GM23338 (cell line): Measurements from ENCODE around the gene ZFYVE27. TPM values are rescaled to one million over a fixed set of nuclear protein-coding genes. Genes with fewer than 3 reads are reported as not detected.

Experiments
- ATAC-seq: fragments of 200-7000 bp; cut with Tn5 transposase; 3 replicates; pipeline ENCODE4 v1.9.1; 2020
- DNase-seq: peaks from one replicate; pipeline ENCODE4 v3.0.0-alpha.2; 2015; ENCODE audit warnings: low spot score
- H2AFZ ChIP-seq: fragments of 200-600 bp; sonication (generic); 2 replicates; pipeline ENCODE4 v1.8.0; 2016; ENCODE audit warnings: antibody characterized with exemption, mild to moderate bottlenecking, moderate library complexity
- H3F3A ChIP-seq: fragments of 200-600 bp; sonication (generic); replicated peaks from 2 replicates; pipeline ENCODE4 v1.8.0; 2017; ENCODE audit warnings: antibody characterized with exemption, mixed run types, low read depth
- H3K27ac ChIP-seq: fragments of 200-600 bp; sonication (generic); 2 replicates; pipeline ENCODE4 v1.6.1; 2016; ENCODE audit warnings: low read depth
- H3K27me3 ChIP-seq: fragments of 200-600 bp; sonication (generic); 2 replicates; pipeline ENCODE4 v1.8.0; 2016; ENCODE audit warnings: mild to moderate bottlenecking, mixed run types, moderate library complexity; ENCODE audit not compliant: insufficient read depth
- H3K36me3 ChIP-seq: fragments of 200-600 bp; sonication (generic); 2 replicates; pipeline ENCODE4 v1.8.0; 2016; ENCODE audit warnings: mild to moderate bottlenecking; ENCODE audit not compliant: insufficient read depth
- H3K4me1 ChIP-seq: fragments of 200-600 bp; sonication (generic); 2 replicates; pipeline ENCODE4 v1.8.0; 2016; ENCODE audit warnings: mild to moderate bottlenecking, moderate library complexity; ENCODE audit not compliant: insufficient read depth
- H3K4me2 ChIP-seq: fragments of 200-600 bp; sonication (generic); 2 replicates; pipeline ENCODE4 v1.7.1; 2017; ENCODE audit warnings: mixed run types
- H3K4me3 ChIP-seq: fragments of 200-600 bp; sonication (generic); 2 replicates; pipeline ENCODE4 v1.6.1; 2016; ENCODE audit warnings: mixed run types
- H3K79me2 ChIP-seq: fragments of 200-600 bp; sonication (generic); replicated peaks from 2 replicates; pipeline ENCODE4 v1.8.0; 2017; ENCODE audit warnings: mild to moderate bottlenecking; ENCODE audit not compliant: insufficient read depth
- H3K9me2 ChIP-seq: fragments of 200-600 bp; sonication (generic); 2 replicates; pipeline ENCODE4 v1.8.0; 2017; ENCODE audit not compliant: insufficient read depth
- H4K20me1 ChIP-seq: fragments of 200-600 bp; sonication (generic); replicated peaks from 2 replicates; pipeline ENCODE4 v1.8.0; 2017; ENCODE audit warnings: mild to moderate bottlenecking; ENCODE audit not compliant: insufficient read depth
- H3K27ac Mint-ChIP-seq: 2 replicates; pipeline ENCODE4 v1.8.0; 2020; ENCODE audit warnings: inconsistent platforms, mild to moderate bottlenecking, moderate library complexity, mixed read lengths
- H3K27me3 Mint-ChIP-seq: 3 replicates; pipeline ENCODE4 v1.8.0; 2022; ENCODE audit warnings: low read depth, mild to moderate bottlenecking, moderate library complexity, mixed read lengths, inconsistent platforms; ENCODE audit not compliant: insufficient read depth, poor library complexity
- H3K36me3 Mint-ChIP-seq: 3 replicates; pipeline ENCODE4 v1.8.0; 2021; ENCODE audit warnings: low read depth, mild to moderate bottlenecking, inconsistent platforms, moderate library complexity, mixed read lengths
- H3K4me1 Mint-ChIP-seq: 3 replicates; pipeline ENCODE4 v1.8.0; 2020; ENCODE audit warnings: mild to moderate bottlenecking, inconsistent platforms, mixed read lengths
- H3K4me3 Mint-ChIP-seq: 3 replicates; pipeline ENCODE4 v1.8.0; 2021; ENCODE audit warnings: moderate library complexity, mild to moderate bottlenecking, inconsistent platforms, mixed read lengths
- H3K9me3 Mint-ChIP-seq: 3 replicates; pipeline ENCODE4 v1.8.0; 2020; ENCODE audit warnings: moderate library complexity, mild to moderate bottlenecking, inconsistent platforms, mixed read lengths
- CREB1 ChIP-seq: fragments of 250-450 bp; sonication (Bioruptor Pico); IDR thresholded peaks from 2 replicates; pipeline ENCODE4 v1.5.0; 2020; ENCODE audit warnings: low read depth, mild to moderate bottlenecking, moderate library complexity
- CTCF ChIP-seq, 2 experiments: fragments of 200-600 bp in 1 of 2; sonication (generic) in 1 of 2; conservative IDR thresholded peaks; 2 replicates each; pipeline versions ENCODE4 v1.5.1 to v1.6.1; 2016 to 2017; ENCODE audit warnings: antibody characterized with exemption in 2 of 2, low read depth in 2 of 2, mild to moderate bottlenecking in 2 of 2, moderate library complexity in 1 of 2
- ETS1 ChIP-seq: IDR thresholded peaks from 2 replicates; pipeline ENCODE4 v1.6.1; 2016; ENCODE audit warnings: antibody characterized with exemption
- EZH2 ChIP-seq: fragments of 200-600 bp; sonication (generic); IDR thresholded peaks from one replicate; pipeline ENCODE4 v1.8.0; 2017; ENCODE audit warnings: antibody characterized with exemption, mild to moderate bottlenecking, low read depth; ENCODE audit not compliant: unreplicated experiment
- EZH2phosphoT487 ChIP-seq: fragments of 200-600 bp; sonication (generic); IDR thresholded peaks from one replicate; pipeline ENCODE4 v1.8.1; 2018; ENCODE audit warnings: antibody characterized with exemption; ENCODE audit not compliant: unreplicated experiment
- JUNB ChIP-seq: IDR thresholded peaks from one replicate; pipeline ENCODE4 v1.6.1; 2016; ENCODE audit warnings: antibody characterized with exemption; ENCODE audit not compliant: unreplicated experiment
- NANOG ChIP-seq: IDR thresholded peaks from 2 replicates; pipeline ENCODE4 v1.6.1; 2016; ENCODE audit warnings: antibody characterized with exemption, borderline replicate concordance
- POLR2AphosphoS5 ChIP-seq: IDR thresholded peaks from 2 replicates; pipeline ENCODE4 v1.6.1; 2016; ENCODE audit warnings: antibody characterized with exemption, low read depth
- REST ChIP-seq: IDR thresholded peaks from one replicate; pipeline ENCODE4 v1.6.1; 2018; ENCODE audit warnings: antibody characterized with exemption; ENCODE audit not compliant: unreplicated experiment
- STAT1 ChIP-seq: IDR thresholded peaks from one replicate; pipeline ENCODE4 v1.6.1; 2016; ENCODE audit warnings: antibody characterized with exemption; ENCODE audit not compliant: unreplicated experiment
- ZNF114 ChIP-seq: fragments of 250-450 bp; sonication (Bioruptor Pico); IDR thresholded peaks from 2 replicates; pipeline ENCODE4 v1.5.0; 2020; ENCODE audit warnings: mild to moderate bottlenecking, moderate library complexity
- ZNF331 ChIP-seq: fragments of 250-450 bp; sonication (Bioruptor Pico); IDR thresholded peaks from 2 replicates; pipeline ENCODE4 v1.5.0; 2020; ENCODE audit warnings: low read depth, mild to moderate bottlenecking, moderate library complexity
- ZNF462 ChIP-seq: fragments of 250-450 bp; sonication (Bioruptor Pico); IDR thresholded peaks from 2 replicates; pipeline ENCODE4 v1.5.0; 2020; ENCODE audit warnings: mild to moderate bottlenecking, moderate library complexity
- polyA plus RNA-seq: library from polyadenylated mRNA; unstranded; fragments of >200 nt; fragmentation: Nextera tagmentation; extraction: Ambion mirVana; gene quantifications from 2 replicates; pipeline ENCODE4 v1.2.1, GENCODE V29; 2016
- total RNA-seq: library from RNA; depleted of rRNA; stranded (reverse); fragments of >200 nt; shearing (Covaris generic); gene quantifications from 2 replicates; pipeline ENCODE4 v1.2.3, GENCODE V29; 2014

Gene ZFYVE27
- total and polyA plus RNA-seq, 2 experiments from 2014 or later: 15.0 to 25.8 TPM

DNA sequence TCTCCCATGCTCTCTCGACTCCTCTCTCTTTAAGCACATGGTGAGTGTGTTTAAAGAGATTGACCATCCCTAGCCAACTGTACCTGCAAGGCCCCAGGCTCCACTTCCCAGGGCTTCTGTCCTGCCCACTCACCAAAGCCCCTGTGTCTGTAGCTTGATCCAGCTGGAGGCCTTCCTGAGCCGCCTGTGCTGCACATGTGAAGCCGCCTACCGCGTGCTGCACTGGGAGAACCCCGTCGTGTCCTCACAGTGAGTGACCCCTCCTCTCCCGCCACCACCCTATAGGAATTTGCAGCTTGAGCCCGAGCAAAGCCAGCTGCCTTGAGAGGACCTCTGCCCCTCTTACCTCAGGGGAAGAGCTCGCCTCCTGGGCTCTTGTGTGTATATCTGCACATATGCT lies 11.2 kb downstream of the ZFYVE27 start:
- Mint-ChIP-seq H3K4me1 (no peaks in the 10 kb centered on the region), H3K9me3 (no peaks in the 10 kb centered on the region), H3K27ac (no peak overlapping the region), H3K27me3 (no peaks in the 10 kb centered on the region), H3K36me3 (peaks cover 63% of the 10 kb centered on the region), H3K4me3 (no peak overlapping the region)
- TF ChIP-seq STAT1 (no peak), REST (no peak), ETS1 (no peak), EZH2phosphoT487 (no peak), POLR2AphosphoS5 (no peak), NANOG (no peak), ZNF462 (CRISPR knock-in tag) (no peak), CTCF (conservative IDR thresholded peaks at IDR 0.05; ENCODE audit: low read depth in 2 of 2) (no peak), ZNF114 (no peak), JUNB (no peak), EZH2 (no peak), ZNF331 (no peak), CREB1 (CRISPR knock-in tag) (no peak)
- Histone ChIP-seq H3K27ac (no peak overlapping the region), H3K4me3 (no peak overlapping the region), H3F3A (no peaks in the 10 kb centered on the region), H4K20me1 (0 out of 2 replicates have a peak, but pooled peaks cover 3% of the 10 kb centered on the region), H3K27me3 (no peaks in the 10 kb centered on the region), H3K4me2 (no peak overlapping the region), H3K36me3 (peaks cover 21% of the 10 kb centered on the region), H3K4me1 (no peaks in the 10 kb centered on the region), H3K9me2 (no peaks in the 10 kb centered on the region), H3K79me2 (0 out of 2 replicates have a peak, but pooled peaks cover 9% of the 10 kb centered on the region), H2AFZ (no peak overlapping the region)
- ATAC-seq: no peak
- no peak for DNase-seq
